Measurements from ENCODE around the gene SELENOT.

DNA sequence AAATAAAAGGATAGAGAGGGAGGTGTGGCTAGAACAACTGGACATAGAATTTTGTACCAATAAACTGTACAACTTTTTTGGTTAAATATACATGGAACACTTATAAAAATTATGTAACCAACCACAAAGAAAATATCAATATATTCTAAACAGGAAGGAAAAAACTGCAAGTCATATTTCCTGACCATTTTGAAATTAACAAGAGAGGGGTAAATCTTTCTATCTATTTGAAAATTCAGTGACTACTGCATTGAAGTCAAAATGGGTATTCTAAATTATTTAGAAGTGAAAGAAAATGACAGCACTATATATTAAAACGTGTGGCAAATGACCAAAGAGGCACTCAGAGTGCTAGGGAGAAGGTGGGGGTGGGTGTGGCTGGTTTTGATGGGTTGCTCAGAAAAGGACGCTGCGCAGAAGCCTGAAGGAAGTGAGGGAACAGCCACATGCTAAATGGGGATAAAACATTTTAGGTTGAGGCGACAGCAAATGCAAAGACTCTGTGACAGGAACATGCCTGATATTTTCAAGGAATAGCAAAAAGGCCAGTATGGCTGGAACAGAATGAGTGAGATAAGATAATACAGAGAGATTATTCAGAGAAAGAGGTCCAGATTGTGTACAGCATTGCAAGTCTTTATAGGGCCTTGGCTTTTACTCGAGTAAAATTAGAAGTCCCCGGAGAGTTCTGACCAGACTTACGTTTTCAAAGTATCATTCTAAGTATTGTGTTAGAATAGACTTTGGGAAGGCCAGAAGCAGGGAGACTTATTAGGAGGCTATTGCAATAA, 59.5 kb downstream of the SELENOT start:
- TF ChIP-seq, protein P1, sequence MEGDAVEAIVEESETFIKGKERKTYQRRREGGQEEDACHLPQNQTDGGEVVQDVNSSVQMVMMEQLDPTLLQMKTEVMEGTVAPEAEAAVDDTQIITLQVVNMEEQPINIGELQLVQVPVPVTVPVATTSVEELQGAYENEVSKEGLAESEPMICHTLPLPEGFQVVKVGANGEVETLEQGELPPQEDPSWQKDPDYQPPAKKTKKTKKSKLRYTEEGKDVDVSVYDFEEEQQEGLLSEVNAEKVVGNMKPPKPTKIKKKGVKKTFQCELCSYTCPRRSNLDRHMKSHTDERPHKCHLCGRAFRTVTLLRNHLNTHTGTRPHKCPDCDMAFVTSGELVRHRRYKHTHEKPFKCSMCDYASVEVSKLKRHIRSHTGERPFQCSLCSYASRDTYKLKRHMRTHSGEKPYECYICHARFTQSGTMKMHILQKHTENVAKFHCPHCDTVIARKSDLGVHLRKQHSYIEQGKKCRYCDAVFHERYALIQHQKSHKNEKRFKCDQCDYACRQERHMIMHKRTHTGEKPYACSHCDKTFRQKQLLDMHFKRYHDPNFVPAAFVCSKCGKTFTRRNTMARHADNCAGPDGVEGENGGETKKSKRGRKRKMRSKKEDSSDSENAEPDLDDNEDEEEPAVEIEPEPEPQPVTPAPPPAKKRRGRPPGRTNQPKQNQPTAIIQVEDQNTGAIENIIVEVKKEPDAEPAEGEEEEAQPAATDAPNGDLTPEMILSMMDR (IDR thresholded peaks at IDR 0.05; ENCODE audit: low read length), result no peak
- no peak for TF ChIP-seq EZH2phosphoT487 (IDR thresholded peaks at IDR 0.05; ENCODE audit: low read length)
- no peak for TF ChIP-seq EZH2 (optimal IDR thresholded peaks at IDR 0.05; ENCODE audit: low read depth, low read length)
